Tibial artery (tissue), 4 donors: ENCODE data around the gene MINDY4.
A peak's percentile ranks its signal among the peaks of the same experiment; 100 is the strongest.

Experiments
- DNase-seq, 2 donors: peaks; one replicate each; pipeline ENCODE4 v3.0.0-alpha.2; 2019
- H3K27ac ChIP-seq, 2 donors: fragments of 200-600 bp; sonication (generic) in 1 of 2; 1 replicate in 1 of 2; 2 replicates in 1 of 2; pipeline ENCODE4 v1.5.1; 2018 to 2019; ENCODE audit warnings: mild to moderate bottlenecking in 1 of 2
- H3K27me3 ChIP-seq, 2 donors: fragments of 200-600 bp; sonication (generic) in 1 of 2; one replicate each; pipeline versions ENCODE4 v1.5.1 to v1.6.0; 2016 to 2019
- H3K36me3 ChIP-seq, 3 donors: fragments of 200-600 bp; sonication (generic) in 2 of 3; one replicate each; pipeline ENCODE4 v1.5.1; 2016 to 2019; ENCODE audit warnings: mild to moderate bottlenecking in 2 of 3
- H3K4me1 ChIP-seq, 4 donors: fragments of 200-600 bp; sonication (generic) in 2 of 4; 1 replicate in 3 of 4; 2 replicates in 1 of 4; pipeline ENCODE4 v1.5.1; 2016 to 2019
- H3K4me3 ChIP-seq, 2 donors: fragments of 200-600 bp; sonication (generic) in 1 of 2; 1 replicate in 1 of 2; 2 replicates in 1 of 2; pipeline ENCODE4 v1.5.1; 2018 to 2019; ENCODE audit warnings: mild to moderate bottlenecking in 2 of 2
- H3K9me3 ChIP-seq, 3 donors: fragments of 200-600 bp; sonication (generic) in 1 of 3; one replicate each; pipeline ENCODE4 v1.5.1; 2016 to 2019
- intact Hi-C: fragments of 100-400 bp; cut with DNase I; formaldehyde crosslinking; loops from one replicate; pipeline ENCODE4 v1.15.0; 2023; ENCODE audit warnings: low total_unique reads
- TF ChIP-seq, protein P1 (sequence below), 2 experiments: fragments of 200-600 bp in 1 of 2; fragments of 450-650 bp in 1 of 2; IDR thresholded peaks; one replicate each; pipeline ENCODE4 v1.5.1; 2017 to 2019; ENCODE audit warnings: antibody characterized with exemption in 2 of 2, mild to moderate bottlenecking in 1 of 2, moderate library complexity in 1 of 2

MINDY4 gene

DNA sequence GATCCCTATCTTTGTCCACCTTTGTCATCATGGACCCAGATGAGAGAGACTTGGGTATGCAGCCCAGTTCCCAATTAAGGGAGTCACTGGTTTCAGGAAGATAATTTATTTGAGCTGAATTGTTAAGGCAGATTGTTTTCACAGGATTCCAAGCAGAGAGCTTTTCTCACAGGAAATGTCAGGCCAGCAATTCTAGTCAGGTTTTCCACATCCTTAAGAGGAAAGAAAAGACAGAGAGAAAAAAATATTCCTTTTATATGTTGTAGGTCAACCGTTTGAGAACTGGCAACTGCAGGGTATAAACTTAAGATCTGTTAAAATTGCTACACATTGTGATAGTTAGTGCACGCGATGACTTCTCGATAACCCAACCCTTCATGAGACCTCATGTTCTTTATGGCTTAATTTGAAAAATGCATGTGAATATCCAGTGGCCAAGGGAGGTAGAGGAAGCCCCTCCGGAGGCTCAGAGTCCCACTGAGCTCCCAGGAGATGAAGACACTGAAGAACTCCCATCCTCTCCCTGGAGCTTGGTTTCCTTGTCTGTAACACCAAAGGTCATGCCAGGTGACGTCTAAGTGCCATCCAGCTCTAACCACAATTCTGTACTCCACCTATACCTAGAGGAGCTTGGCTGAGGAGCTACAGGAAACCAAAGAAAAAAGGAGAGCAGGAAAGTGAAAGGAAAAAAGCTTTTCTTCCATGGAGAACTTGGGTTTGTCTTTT lies 45.6 kb downstream of the MINDY4 start:
- Histone ChIP-seq H3K36me3 (no peaks in the 10 kb centered on the region), H3K4me1 (peaks cover 6 to 88% (median 55%) of the 10 kb centered on the region in 4 donors), H3K27ac (peak overlapping the region; percentile 83), H3K27me3 (no peaks in the 10 kb centered on the region), H3K4me3 (no peak overlapping the region), H3K9me3 (no peaks in the 10 kb centered on the region)
- intact Hi-C loops = no loop called here
- peak in 1 of 2 donors; percentile 34 for DNase-seq
- TF ChIP-seq, protein P1, sequence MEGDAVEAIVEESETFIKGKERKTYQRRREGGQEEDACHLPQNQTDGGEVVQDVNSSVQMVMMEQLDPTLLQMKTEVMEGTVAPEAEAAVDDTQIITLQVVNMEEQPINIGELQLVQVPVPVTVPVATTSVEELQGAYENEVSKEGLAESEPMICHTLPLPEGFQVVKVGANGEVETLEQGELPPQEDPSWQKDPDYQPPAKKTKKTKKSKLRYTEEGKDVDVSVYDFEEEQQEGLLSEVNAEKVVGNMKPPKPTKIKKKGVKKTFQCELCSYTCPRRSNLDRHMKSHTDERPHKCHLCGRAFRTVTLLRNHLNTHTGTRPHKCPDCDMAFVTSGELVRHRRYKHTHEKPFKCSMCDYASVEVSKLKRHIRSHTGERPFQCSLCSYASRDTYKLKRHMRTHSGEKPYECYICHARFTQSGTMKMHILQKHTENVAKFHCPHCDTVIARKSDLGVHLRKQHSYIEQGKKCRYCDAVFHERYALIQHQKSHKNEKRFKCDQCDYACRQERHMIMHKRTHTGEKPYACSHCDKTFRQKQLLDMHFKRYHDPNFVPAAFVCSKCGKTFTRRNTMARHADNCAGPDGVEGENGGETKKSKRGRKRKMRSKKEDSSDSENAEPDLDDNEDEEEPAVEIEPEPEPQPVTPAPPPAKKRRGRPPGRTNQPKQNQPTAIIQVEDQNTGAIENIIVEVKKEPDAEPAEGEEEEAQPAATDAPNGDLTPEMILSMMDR (IDR thresholded peaks at IDR 0.05) = no peak

DNA sequence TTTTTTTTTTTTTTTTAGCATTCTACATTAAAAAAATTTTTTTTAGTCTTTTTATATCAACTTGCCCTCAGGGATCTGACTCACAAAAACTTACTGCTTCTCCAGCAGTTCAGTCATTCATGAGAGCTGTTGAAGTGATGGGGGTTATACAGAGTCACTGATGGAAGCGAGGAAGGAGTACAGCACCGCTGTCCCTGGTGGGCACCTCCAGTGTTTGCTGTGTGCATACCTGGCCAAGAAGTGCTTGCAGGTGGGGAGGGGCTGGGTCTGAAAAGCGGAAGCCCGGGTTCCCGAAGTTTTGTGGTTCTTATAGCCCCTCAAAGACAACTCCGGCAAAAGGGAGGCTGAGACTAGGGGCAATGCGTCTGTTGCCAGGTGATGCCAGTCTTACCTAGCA lies 46.2 kb downstream of the MINDY4 start:
- intact Hi-C loops = no loop called here
- DNase-seq = no peak
- TF ChIP-seq, protein P1 (IDR thresholded peaks at IDR 0.05) = peak in 1 of 2 experiments; percentile 9
- peak overlapping the region; percentile 83 for H3K27ac ChIP-seq
- H3K4me1 ChIP-seq = peaks cover 6 to 88% (median 54%) of the 10 kb centered on the region in 4 donors
- H3K9me3 ChIP-seq = no peaks in the 10 kb centered on the region
- no peaks in the 10 kb centered on the region for H3K36me3 ChIP-seq
- H3K27me3 ChIP-seq = no peaks in the 10 kb centered on the region
- no peak overlapping the region for H3K4me3 ChIP-seq

DNA sequence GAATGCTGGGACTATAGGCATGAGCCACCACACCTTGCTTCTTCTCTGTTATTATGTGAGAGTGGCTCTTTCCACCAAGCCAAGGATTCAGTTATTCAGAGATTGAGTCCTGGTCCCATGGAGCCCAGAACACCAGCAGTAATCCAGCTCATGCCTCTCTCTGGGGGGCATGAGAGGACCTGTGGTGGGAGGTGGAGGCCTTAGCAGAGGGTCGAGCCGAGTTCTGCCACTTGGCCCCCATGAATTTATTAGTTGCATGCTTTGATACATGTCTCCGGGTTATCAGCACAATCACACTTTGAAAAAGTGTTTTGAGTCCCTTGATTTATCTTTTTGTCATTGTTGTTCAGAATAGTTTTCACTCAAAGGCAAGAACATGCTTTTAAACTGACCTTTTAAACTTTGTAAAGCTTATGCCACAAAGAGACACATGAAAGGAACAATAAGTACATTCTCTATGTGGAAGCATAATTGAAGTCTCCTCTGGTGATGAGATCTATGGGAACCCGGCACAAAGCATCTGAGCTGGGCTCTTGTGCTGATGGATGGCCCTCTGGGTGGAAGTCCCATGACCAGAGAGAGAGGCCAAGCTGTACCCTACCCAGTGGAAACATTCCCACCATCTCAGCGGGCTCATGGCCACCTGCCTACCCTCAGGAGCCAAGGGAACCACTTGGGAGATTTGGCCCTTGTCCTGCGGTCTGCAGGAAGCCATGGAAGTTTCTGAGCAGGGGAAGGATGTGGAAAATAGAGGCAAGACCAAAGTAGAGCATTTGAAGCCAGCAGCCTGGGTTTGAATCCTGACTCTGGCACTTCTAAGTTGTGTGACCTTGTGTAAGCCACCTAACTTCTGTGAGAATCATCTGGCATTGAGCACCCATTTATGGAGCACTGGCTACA lies 53.9 kb downstream of the MINDY4 start:
- DNase-seq = no peak
- H3K4me3 ChIP-seq = no peak overlapping the region
- H3K4me1 ChIP-seq = peaks cover 0 to 47% (median 5%) of the 10 kb centered on the region in 4 donors
- H3K27me3 ChIP-seq = no peaks in the 10 kb centered on the region
- intact Hi-C loops = no loop called here
- H3K36me3 ChIP-seq = peaks cover 0 to 4% (median 0%) of the 10 kb centered on the region in 3 donors
- TF ChIP-seq, protein P1 (IDR thresholded peaks at IDR 0.05) = no peak
- H3K27ac ChIP-seq = no peak overlapping the region
- H3K9me3 ChIP-seq = no peaks in the 10 kb centered on the region

DNA sequence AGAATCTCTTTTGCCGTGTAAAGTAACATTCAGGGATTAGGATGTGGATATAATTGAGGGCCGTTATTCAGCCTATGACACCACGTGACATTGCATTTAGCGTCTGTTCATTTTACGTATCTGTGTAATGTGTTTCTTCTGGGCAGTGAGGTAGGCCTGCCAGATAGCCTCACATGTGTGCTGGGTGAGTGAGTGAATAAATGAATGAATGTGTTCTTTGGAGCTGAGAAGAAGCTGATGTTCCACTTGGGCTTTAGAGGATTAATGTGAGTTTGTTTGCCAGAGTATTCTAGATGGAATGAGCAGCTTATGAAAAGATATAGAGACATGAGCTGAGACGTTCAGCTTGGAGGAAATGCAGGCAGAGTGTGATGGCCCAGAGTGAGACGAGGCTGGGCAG lies 55.0 kb downstream of the MINDY4 start:
- no peak for DNase-seq
- H3K9me3 ChIP-seq = no peaks in the 10 kb centered on the region

DNA sequence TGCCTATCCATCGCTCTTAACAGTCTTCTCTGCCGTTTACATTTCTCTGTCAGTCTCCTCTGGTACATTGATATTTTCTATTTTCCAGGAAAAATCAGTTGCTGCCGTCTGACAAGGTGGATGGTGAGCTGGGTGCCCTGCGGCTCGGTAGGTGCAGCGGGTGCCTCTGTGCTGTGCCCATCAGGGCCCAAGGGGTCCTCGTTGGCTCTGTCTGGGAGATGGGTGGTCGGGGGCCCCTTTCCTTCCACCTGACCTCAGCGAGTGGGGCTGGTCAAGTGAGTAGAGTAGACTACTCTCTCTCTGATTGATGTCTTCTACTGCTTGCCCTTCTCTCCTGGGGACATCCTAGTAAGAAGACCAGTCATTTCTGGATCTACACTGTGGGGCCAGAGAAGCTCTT lies 57.4 kb downstream of the MINDY4 start:
- peaks cover 0 to 4% (median 1%) of the 10 kb centered on the region in 3 donors for H3K36me3 ChIP-seq
- H3K27me3 ChIP-seq = no peaks in the 10 kb centered on the region
- H3K27ac ChIP-seq = no peak overlapping the region
- intact Hi-C loops = no loop called here
- TF ChIP-seq, protein P1 (IDR thresholded peaks at IDR 0.05) = no peak
- no peaks in the 10 kb centered on the region for H3K9me3 ChIP-seq
- no peak for DNase-seq
- peaks cover 0 to 22% (median 2%) of the 10 kb centered on the region in 4 donors for H3K4me1 ChIP-seq
- H3K4me3 ChIP-seq = no peak overlapping the region

More for the DNA sequence above, 55.0 kb downstream of the MINDY4 start:
- intact Hi-C loops = no loop called here
- Histone ChIP-seq H3K36me3 (peaks cover 0 to 4% (median 0%) of the 10 kb centered on the region in 3 donors), H3K4me1 (peaks cover 0 to 40% (median 5%) of the 10 kb centered on the region in 4 donors), H3K4me3 (no peak overlapping the region), H3K27ac (peak overlapping the region in 1 of 2 donors; percentile 15), H3K27me3 (no peaks in the 10 kb centered on the region)
- TF ChIP-seq, protein P1 (IDR thresholded peaks at IDR 0.05) = no peak
